Urinary bladder (tissue), 4 donors: ENCODE results near the gene PIP5K1B. TPM values are rescaled to one million over a fixed set of nuclear protein-coding genes. Genes with fewer than 3 reads are reported as not detected.

ENCODE experiments used
- DNase-seq: peaks from one replicate; pipeline ENCODE4 v3.0.0-alpha.2; 2015; ENCODE audit errors: extremely low spot score
- H3K27ac ChIP-seq: one replicate; pipeline ENCODE4 v1.5.1; 2013; ENCODE audit warnings: low read depth, mild to moderate bottlenecking, moderate library complexity
- H3K36me3 ChIP-seq: one replicate; pipeline ENCODE4 v1.6.1; 2013; ENCODE audit warnings: mild to moderate bottlenecking, moderate library complexity; ENCODE audit not compliant: insufficient read depth
- H3K4me1 ChIP-seq: one replicate; pipeline ENCODE4 v1.6.1; 2013; ENCODE audit warnings: mild to moderate bottlenecking, moderate library complexity; ENCODE audit not compliant: insufficient read depth
- H3K4me3 ChIP-seq: one replicate; pipeline ENCODE4 v1.5.1; 2013; ENCODE audit warnings: low read depth, low read length
- WGBS: extraction: QIAGEN DNeasy Blood & Tissue Kit; methylation state at CpG from one replicate; pipeline ENCODE4 v1.1.7; 2013; 5-methylcytosine and 5-hydroxymethylcytosine counted together
- polyA plus RNA-seq: library from polyadenylated mRNA; stranded (reverse); fragments of 200-250 nt; gene quantifications from one replicate; pipeline ENCODE4 v1.2.3, GENCODE V29; 2013
- total RNA-seq: library from RNA; depleted of rRNA; stranded (reverse); fragments of >200 nt; gene quantifications from one replicate; pipeline ENCODE4 v1.2.3, GENCODE V29; 2014
- donor health status: healthy with polysubstance abuse.
- donor health status: healthy.

The PIP5K1B gene
- total and polyA plus RNA-seq, 2 donors, result 3.1 to 6.4 TPM

DNA sequence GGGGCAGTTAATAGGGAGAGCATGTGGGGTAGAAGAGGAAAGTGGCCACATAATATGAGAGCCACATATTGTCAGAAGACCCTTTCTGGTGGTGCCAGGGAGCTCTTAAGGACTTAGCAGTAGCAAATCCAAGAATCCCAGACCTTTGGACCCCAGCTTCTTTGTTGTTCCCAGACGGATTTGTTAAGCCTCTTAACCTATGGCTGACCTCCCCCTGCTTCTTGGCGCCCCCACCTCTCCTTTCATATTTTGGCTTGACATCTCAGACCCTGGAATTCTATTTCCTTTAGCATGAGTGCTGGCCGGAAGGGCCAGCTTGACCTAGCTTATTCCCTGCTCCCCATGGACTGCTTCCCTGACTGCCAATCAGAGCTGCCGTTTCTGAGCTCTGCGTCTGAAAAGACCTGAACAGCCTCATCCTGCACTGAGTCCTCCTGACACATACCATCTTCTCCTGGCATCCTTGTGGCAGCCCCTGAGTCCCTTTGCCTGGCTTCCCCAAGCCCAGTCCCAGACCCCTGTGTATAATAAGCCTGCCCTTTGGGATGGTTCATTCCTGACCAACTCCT, 192.6 kb downstream of the PIP5K1B start:
- DNase-seq, result no peak
- Histone ChIP-seq H3K4me1 (no peaks in the 10 kb centered on the region), H3K27ac (no peak overlapping the region), H3K36me3 (no peaks in the 10 kb centered on the region), H3K4me3 (no peak overlapping the region)
- 49% methylated on average over 5 of the region's 5 CpGs for WGBS

DNA sequence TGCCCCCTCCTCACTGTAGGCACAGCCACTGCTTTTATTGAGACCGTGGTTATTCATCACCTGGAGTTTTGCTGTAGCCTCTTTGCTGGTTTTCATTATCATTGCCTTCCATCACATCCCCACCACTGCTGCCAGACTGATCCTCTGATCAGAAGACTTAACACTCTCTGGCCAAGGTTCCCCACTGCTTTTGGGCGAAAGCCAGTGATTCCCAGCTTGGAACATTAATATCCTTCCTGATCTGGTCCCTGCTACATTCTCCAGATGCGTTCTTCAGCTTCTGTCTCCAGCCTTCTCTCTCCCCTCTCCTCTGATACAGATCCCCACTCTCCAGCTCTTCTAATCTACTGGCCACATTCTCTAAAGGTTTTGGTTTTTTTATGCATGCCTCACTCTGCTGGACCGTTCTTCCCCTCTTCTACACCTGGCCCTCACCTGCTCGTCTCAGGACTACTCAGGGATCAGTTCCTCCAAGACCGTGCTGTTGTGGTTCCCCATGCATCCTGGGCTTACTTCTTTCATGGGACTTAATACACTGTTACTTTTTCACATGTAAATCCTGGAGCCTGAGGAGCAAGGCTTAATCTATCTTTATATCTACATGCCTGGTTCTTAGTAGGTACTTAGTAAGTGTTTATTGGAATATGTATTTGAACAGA, 193.9 kb downstream of the PIP5K1B start:
- no peak overlapping the region for H3K4me3 ChIP-seq
- no peaks in the 10 kb centered on the region for H3K36me3 ChIP-seq
- DNase-seq, result no peak
- 76% methylated on average over 6 of the region's 6 CpGs for WGBS
- H3K27ac ChIP-seq, result no peak overlapping the region
- H3K4me1 ChIP-seq, result no peaks in the 10 kb centered on the region

DNA sequence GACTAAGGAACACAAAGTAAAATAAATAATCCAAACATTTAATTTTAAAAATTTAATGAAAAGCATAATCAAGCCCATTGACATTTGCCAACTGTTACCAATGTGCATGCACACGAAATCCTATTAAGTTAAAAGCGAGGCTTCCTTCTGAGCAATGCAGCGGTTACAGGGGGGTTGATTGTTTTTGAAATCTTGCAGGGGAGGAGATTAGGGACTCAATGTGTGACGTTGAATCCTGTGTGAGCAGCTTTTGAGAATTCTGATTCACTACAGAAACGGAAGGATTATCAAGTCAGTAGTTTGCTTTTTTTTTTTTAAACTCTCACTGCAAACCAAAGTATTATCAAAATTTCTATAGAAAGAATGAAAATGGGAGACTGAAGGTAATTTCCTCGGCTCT, 199.4 kb downstream of the PIP5K1B start:
- Histone ChIP-seq H3K27ac (no peak overlapping the region), H3K4me1 (no peaks in the 10 kb centered on the region), H3K36me3 (no peaks in the 10 kb centered on the region), H3K4me3 (no peak overlapping the region)
- DNase-seq, result no peak
- 56% methylated on average over 6 of the region's 6 CpGs for WGBS

DNA sequence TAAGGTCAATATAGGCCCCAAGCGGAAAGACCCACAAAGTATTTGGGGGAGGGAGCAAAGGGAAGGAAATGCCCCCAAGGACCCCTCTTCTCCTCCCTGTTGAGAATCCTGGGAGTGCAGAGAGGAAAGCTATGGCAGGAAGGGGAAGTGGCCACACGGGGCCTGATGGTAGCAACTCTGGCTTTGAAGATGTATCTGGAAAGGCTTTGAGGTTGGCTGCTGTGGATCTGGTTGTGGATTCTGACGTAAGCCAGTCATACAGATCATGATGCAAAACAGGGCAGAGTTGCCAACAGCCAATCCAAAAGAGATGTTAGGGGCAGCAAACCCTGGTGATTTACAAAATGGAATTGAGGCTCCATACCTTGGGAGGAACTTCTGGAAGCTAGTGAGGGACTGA, 200.1 kb downstream of the PIP5K1B start:
- no peaks in the 10 kb centered on the region for H3K36me3 ChIP-seq
- no peak overlapping the region for H3K27ac ChIP-seq
- WGBS, result 57% methylated on average over 3 of the region's 3 CpGs
- H3K4me3 ChIP-seq, result no peak overlapping the region
- DNase-seq, result no peak
- H3K4me1 ChIP-seq, result no peaks in the 10 kb centered on the region

DNA sequence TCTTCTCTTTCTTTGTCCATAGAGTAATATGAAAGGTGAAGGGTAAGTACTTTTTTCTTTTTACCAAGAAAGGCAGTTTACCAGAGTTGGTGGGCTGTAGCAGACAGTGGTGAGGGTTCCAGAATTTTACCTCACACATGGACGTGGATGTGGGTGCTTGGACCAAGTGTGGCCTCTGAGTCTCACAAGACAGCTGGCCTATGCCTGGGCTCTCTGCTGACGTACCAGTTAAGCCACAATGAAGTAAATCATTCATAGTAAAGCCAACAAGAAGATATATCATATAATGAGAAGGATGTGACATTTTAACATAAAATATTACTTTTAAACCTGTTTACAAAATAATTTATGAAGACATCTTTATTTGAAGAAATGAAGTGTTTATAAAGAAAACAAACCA, 202.9 kb downstream of the PIP5K1B start:
- H3K36me3 ChIP-seq, result no peaks in the 10 kb centered on the region
- no peak for DNase-seq
- no peaks in the 10 kb centered on the region for H3K4me1 ChIP-seq
- WGBS, result 83% methylated on average over 2 of the region's 2 CpGs
- H3K27ac ChIP-seq, result no peak overlapping the region
- no peak overlapping the region for H3K4me3 ChIP-seq

DNA sequence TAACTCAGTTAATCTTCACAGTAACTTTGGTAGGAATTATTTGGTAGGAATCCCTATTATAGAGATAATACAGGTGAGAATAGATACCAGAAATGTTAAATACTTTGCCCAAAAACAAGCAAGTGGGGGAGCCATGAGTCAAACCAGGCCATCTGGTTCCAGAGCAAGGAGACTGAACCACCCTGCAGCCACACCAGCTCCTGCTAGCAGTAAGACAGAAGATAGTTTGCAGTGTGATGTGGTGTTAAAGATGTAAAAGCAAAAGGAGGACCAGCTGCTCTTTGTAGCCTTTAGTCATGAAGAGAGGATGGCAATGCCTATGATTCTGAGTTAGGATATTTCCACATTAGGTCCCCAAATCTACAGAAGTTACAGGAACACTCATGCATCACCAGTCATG, 207.5 kb downstream of the PIP5K1B start:
- Histone ChIP-seq H3K27ac (no peak overlapping the region), H3K4me3 (no peak overlapping the region), H3K36me3 (no peaks in the 10 kb centered on the region), H3K4me1 (no peaks in the 10 kb centered on the region)
- no peak for DNase-seq

DNA sequence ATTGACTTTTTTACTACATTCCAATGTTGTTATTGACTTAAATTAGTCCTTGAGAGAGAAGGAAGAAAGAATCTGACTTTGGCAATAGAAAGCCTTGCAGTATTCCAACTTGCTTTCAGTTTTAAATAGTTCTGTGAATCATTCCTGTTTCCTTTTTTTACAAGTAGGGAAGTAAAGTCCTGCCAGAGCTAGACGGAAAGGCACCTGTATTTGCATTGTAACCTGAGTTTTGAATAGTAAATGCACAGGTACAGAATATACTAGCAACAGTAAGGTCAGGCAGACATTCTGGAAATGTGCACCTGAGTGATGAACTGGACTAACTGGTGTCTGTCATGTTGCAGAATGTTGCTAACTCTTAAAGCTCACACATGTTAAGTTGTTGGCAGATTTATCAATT, 208.0 kb downstream of the PIP5K1B start:
- H3K4me3 ChIP-seq, result no peak overlapping the region
- DNase-seq, result no peak
- H3K4me1 ChIP-seq, result no peaks in the 10 kb centered on the region
- H3K36me3 ChIP-seq, result no peaks in the 10 kb centered on the region
- H3K27ac ChIP-seq, result no peak overlapping the region
- WGBS, result 31% methylated on average over 1 of the region's 1 CpG

DNA sequence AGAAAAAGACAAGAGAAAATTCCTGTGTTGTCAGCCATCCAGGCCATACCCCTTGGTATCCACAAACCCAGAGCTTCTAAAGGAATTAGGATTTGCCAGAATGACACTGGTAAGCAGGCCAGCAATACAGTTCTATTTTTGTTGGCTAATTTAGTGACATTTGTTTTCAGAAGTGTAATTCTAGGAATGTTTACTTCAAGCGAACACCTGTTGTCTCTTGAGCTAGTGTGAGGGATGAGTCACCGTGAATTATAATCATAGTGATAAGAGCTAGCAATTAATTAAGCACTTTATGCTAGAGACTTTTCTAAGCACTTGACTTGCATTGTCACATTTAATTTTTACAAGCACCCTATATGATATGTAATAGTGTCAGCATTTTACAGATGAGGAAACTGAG, 209.7 kb downstream of the PIP5K1B start:
- H3K4me1 ChIP-seq, result no peaks in the 10 kb centered on the region
- no peaks in the 10 kb centered on the region for H3K36me3 ChIP-seq
- H3K4me3 ChIP-seq, result no peak overlapping the region
- WGBS, result 83% methylated on average over 2 of the region's 2 CpGs
- DNase-seq, result no peak
- no peak overlapping the region for H3K27ac ChIP-seq

DNA sequence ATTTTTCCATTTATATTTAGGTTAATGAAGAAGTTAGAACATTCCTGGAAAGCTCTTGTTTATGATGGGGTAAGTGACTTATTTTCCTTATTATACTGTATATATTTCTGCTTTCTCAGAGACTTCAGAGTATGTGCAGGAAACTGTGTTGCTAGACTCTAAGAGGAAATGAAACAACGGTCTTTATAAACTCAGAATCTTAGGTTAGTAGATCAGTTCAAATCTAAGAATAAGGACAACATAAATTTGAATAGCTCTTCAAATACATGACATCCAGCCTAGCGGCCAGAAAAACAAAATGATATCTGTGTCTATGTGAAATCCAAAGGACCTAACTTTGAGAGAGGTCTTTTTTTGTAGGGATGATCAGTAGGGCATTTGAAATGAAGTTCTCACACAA, 214.6 kb downstream of the PIP5K1B start:
- no peak overlapping the region for H3K27ac ChIP-seq
- 65% methylated on average over 2 of the region's 2 CpGs for WGBS
- H3K4me3 ChIP-seq, result no peak overlapping the region
- DNase-seq, result no peak
- H3K36me3 ChIP-seq, result no peaks in the 10 kb centered on the region
- no peaks in the 10 kb centered on the region for H3K4me1 ChIP-seq

DNA sequence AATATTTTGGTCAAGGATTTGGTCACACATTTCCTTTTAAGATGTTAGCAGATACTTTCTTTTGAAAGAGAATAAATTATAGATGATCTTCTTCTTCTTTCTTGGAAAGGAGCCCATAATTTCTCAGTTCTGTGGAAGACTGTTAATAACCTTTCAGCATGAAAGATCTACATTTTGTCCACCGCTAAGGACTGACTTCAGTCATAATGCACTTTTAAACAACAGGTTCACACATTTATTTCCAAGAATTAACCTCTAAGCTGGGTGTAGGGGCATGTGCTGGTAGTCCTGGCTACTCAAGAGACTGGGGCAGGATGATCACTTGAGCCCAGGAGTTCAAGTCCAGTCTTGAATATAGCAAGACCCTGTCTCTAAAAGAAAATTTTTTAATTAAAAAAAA, 215.9 kb downstream of the PIP5K1B start:
- WGBS, result 99% methylated on average over 1 of the region's 1 CpG
- no peak overlapping the region for H3K4me3 ChIP-seq
- no peaks in the 10 kb centered on the region for H3K36me3 ChIP-seq
- no peaks in the 10 kb centered on the region for H3K4me1 ChIP-seq
- no peak overlapping the region for H3K27ac ChIP-seq
- no peak for DNase-seq

DNA sequence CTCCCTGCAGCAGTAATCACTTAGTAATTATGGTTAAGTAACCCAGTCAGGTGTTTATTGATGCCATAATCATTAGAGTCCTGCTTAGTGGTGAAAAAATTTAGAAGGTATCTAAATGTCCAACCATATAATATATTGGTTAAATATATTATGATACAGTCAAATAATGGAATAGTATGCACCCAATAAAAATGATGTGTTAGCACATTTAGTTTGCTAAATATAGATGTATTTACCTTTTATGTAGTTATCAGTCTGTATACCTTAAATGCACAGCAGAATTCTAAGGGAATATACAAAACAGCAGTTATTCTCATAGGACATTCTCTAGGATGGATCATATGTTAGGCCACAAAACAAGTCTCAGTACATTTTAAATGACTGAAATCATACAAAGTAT, 218.4 kb downstream of the PIP5K1B start:
- Histone ChIP-seq H3K4me3 (no peak overlapping the region), H3K27ac (no peak overlapping the region), H3K4me1 (no peaks in the 10 kb centered on the region), H3K36me3 (no peaks in the 10 kb centered on the region)
- no peak for DNase-seq

DNA sequence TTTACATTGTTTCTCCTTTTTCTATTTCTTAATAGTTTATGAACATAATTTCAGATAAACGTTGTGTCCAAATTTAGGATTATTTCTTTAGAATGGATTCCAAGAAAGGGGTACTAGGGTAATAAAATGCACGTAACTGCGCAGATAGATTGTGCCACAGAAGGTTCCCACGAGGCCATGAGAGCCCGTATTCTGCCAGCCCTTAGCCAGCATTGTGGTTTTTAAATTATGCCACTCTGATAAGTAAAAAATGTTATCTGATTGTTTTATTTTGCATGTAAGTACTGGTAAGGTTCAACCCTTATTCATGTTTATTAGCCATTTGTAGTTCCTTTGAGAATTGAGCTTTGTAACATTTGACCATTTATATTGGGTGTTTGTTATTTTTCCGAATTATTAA, 220.1 kb downstream of the PIP5K1B start:
- no peaks in the 10 kb centered on the region for H3K36me3 ChIP-seq
- WGBS, result 63% methylated on average over 6 of the region's 6 CpGs
- no peak overlapping the region for H3K27ac ChIP-seq
- no peaks in the 10 kb centered on the region for H3K4me1 ChIP-seq
- H3K4me3 ChIP-seq, result no peak overlapping the region
- no peak for DNase-seq

DNA sequence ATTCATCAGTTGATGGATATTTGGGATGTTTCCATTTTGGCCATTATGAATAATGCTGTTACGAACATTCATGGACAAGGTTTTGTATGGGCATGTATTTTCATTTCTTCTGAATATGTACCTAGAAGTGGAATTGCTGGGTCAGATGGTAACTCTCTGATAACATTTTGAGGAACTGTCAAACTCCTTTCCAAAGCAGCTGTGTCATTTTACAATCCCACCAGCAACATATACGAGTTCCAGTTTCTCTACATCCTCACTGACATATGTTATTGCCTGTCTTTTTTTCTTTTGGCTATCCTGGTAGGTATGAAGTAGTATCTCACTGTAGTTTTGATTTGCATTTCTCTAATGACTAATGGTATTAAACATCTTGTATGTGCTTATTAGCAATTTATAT, 222.1 kb downstream of the PIP5K1B start:
- no peak overlapping the region for H3K4me3 ChIP-seq
- no peaks in the 10 kb centered on the region for H3K36me3 ChIP-seq
- DNase-seq, result no peak
- WGBS, result 68% methylated on average over 2 of the region's 2 CpGs
- H3K4me1 ChIP-seq, result no peaks in the 10 kb centered on the region
- no peak overlapping the region for H3K27ac ChIP-seq

DNA sequence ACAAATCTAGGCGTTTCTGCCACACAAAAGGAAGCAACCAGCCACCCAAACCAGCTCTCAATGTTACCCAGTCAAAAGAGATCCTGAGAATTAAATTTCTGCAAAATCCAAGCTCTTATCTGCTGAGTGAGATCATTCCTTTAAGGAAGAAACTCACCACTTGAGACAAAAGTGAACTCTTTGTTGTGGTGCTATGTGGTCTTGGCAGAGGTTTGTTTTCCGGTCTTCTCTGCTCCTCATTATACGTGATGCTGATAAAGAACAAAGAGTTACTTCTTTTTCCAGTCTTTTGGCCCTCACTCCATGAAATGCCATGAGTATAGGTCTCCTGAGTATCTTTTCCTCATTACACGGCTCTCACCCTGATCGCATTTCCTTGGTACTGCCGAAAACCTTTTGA, 226.8 kb downstream of the PIP5K1B start:
- Histone ChIP-seq H3K4me3 (no peak overlapping the region), H3K36me3 (no peaks in the 10 kb centered on the region), H3K4me1 (no peaks in the 10 kb centered on the region), H3K27ac (no peak overlapping the region)
- no peak for DNase-seq
- WGBS, result 84% methylated on average over 6 of the region's 6 CpGs

DNA sequence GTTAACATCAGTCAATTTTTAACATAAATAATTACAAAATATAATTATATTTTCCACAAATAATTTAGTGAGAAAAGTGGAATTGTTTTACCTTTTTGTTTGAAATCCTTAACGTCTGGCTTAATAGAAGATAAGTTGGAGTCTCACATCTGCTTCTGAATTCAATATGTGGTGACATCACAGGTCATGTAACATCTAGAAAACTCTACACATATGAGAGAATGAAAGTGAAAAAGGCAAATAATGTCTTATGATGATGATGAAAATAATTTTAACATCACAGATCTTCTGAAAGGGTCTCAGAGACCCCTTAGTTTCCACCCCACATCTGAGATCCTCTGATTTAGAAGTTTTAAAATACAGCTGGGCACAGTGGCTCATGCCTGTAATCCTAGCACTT, 227.4 kb downstream of the PIP5K1B start:
- Histone ChIP-seq H3K27ac (no peak overlapping the region), H3K36me3 (no peaks in the 10 kb centered on the region), H3K4me1 (no peaks in the 10 kb centered on the region), H3K4me3 (no peak overlapping the region)
- DNase-seq, result no peak
- 87% methylated on average over 1 of the region's 1 CpG for WGBS
